GM12878 (cell line): Measurements from ENCODE around the gene NFKBIE. TPM values are rescaled to one million over a fixed set of nuclear protein-coding genes. Genes with fewer than 3 reads are reported as not detected.

Experiments used
- ATAC-seq: fragments of 200-7000 bp; cut with Tn5 transposase; 3 replicates; pipeline ENCODE4 v1.9.1; 2020; ENCODE audit warnings: mild to moderate bottlenecking, moderate library complexity
- BruUV-seq: library from RNA; stranded (reverse); fragments of 400-500 nt; replicated peaks from 2 replicates; lab custom pipeline; 2021; lab: Mats Ljungman, UMichigan
- CTCF ChIA-PET: fragments of 300-600 bp; sonication (Branson Sonifier 250); formaldehyde crosslinking; extraction: SDS; loops from one replicate; lab custom pipeline; 2021; ENCODE audit warnings: inconsistent platforms; lab: Yijun Ruan, JAX
- POLR2A ChIA-PET: fragments of 350-600 bp; formaldehyde crosslinking; extraction: SDS; loops from one replicate; lab custom pipeline; 2021; ENCODE audit warnings: inconsistent platforms; lab: Charles Lee
- RAD21 ChIA-PET: fragments of 300-600 bp; sonication (Branson Sonifier 250); formaldehyde crosslinking; loops from one replicate; lab custom pipeline; 2023; ENCODE audit warnings: antibody characterized with exemption; ENCODE audit not compliant: unreplicated experiment; lab: Charles Lee
- SMC1A ChIA-PET: fragments of 300-600 bp; sonication (Branson Sonifier 250); formaldehyde crosslinking; loops from one replicate; lab custom pipeline; 2023; ENCODE audit not compliant: unreplicated experiment, uncharacterized antibody; lab: Charles Lee
- DNase-seq: peaks from one replicate; pipeline ENCODE4 v3.0.0-alpha.2; 2011; ENCODE audit warnings: low read depth, low spot score
- FAIRE-seq: peaks from 3 replicates; lab custom pipeline; 2011; peaks lifted over from hg19 to GRCh38; lab: Jason Lieb, UNC
- H2AFZ ChIP-seq: 2 replicates; pipeline ENCODE4 v1.6.0; 2011; ENCODE audit warnings: low read depth, low read length, control low read depth; ENCODE audit not compliant: control insufficient read depth
- H3K27ac ChIP-seq: 2 replicates; pipeline ENCODE4 v1.5.1; 2011; ENCODE audit warnings: control low read depth; ENCODE audit not compliant: control insufficient read depth, insufficient read depth
- H3K27me3 ChIP-seq, 2 experiments: replicated peaks in 1 of 2; 2 replicates each; pipeline versions ENCODE4 v1.6.0 to v1.6.1; 2011; ENCODE audit warnings: low read length in 1 of 2; ENCODE audit not compliant: control insufficient read depth in 2 of 2, insufficient read depth in 2 of 2
- H3K36me3 ChIP-seq, 2 experiments: 2 replicates each; pipeline ENCODE4 v1.5.1; 2011; ENCODE audit warnings: low read length in 1 of 2; ENCODE audit not compliant: control insufficient read depth in 2 of 2, insufficient read depth in 2 of 2
- H3K4me1 ChIP-seq: 2 replicates; pipeline ENCODE4 v1.6.1; 2011; ENCODE audit warnings: mild to moderate bottlenecking, low read length, moderate library complexity, mixed read lengths; ENCODE audit not compliant: control insufficient read depth, insufficient read depth
- H3K4me2 ChIP-seq: 2 replicates; pipeline ENCODE4 v1.6.0; 2011; ENCODE audit warnings: control low read depth; ENCODE audit not compliant: control insufficient read depth, insufficient read depth
- H3K4me3 ChIP-seq: fragments of 200-600 bp; sonication (generic); 2 replicates; pipeline ENCODE4 v1.5.1; 2016
- H3K79me2 ChIP-seq: 2 replicates; pipeline ENCODE4 v1.6.0; 2011; ENCODE audit warnings: low read length; ENCODE audit not compliant: control insufficient read depth, insufficient read depth
- H3K9ac ChIP-seq: 2 replicates; pipeline ENCODE4 v1.8.0; 2011; ENCODE audit warnings: low read length, control low read depth, mixed read lengths; ENCODE audit not compliant: control insufficient read depth, insufficient read depth
- H3K9me3 ChIP-seq: replicated peaks from 3 replicates; pipeline ENCODE4 v1.5.1; 2011; ENCODE audit warnings: mild to moderate bottlenecking, low read length; ENCODE audit not compliant: control insufficient read depth, insufficient read depth
- H4K20me1 ChIP-seq: 2 replicates; pipeline ENCODE4 v1.6.0; 2011; ENCODE audit not compliant: control insufficient read depth, insufficient read depth
- ATF3 ChIP-seq: IDR thresholded peaks from 2 replicates; pipeline ENCODE4 v1.6.1; 2011; ENCODE audit warnings: low read depth, mild to moderate bottlenecking, low read length, moderate library complexity, borderline replicate concordance; ENCODE audit errors: extremely low read depth
- CREM ChIP-seq: IDR thresholded peaks from 2 replicates; pipeline ENCODE4 v1.6.1; 2014; ENCODE audit warnings: antibody characterized with exemption, low read depth
- FOS ChIP-seq: IDR thresholded peaks from 3 replicates; pipeline ENCODE4 v1.6.1; 2011; ENCODE audit warnings: borderline replicate concordance; ENCODE audit not compliant: insufficient read length; ENCODE audit errors: extremely low read depth
- JUND ChIP-seq: IDR thresholded peaks from 2 replicates; pipeline ENCODE4 v1.6.1; 2012; ENCODE audit warnings: low read depth, mild to moderate bottlenecking, low read length, improper control_type of control experiment, moderate library complexity
- KLF5 ChIP-seq: fragments of 450-650 bp; IDR thresholded peaks from 2 replicates; pipeline ENCODE4 v1.6.1; 2014; ENCODE audit warnings: mild to moderate bottlenecking; ENCODE audit not compliant: partially characterized antibody
- MEF2A ChIP-seq: IDR thresholded peaks from 2 replicates; pipeline ENCODE4 v1.6.1; 2011; ENCODE audit warnings: low read depth, mild to moderate bottlenecking, low read length, moderate library complexity; ENCODE audit not compliant: insufficient read depth
- NR2C1 ChIP-seq: fragments of 450-650 bp; IDR thresholded peaks from 2 replicates; pipeline ENCODE4 v1.6.1; 2017; ENCODE audit warnings: antibody characterized with exemption, mild to moderate bottlenecking, moderate library complexity
- PAX5 ChIP-seq: IDR thresholded peaks from 2 replicates; pipeline ENCODE4 v1.6.1; 2011; ENCODE audit warnings: low read depth, low read length, borderline replicate concordance
- PML ChIP-seq: IDR thresholded peaks from 2 replicates; pipeline ENCODE4 v1.6.1; 2012; ENCODE audit warnings: low read length, inconsistent platforms
- RAD21 ChIP-seq: IDR thresholded peaks from 2 replicates; pipeline ENCODE4 v1.6.1; 2011; ENCODE audit warnings: mild to moderate bottlenecking, low read depth, low read length, moderate library complexity; ENCODE audit not compliant: insufficient read depth
- RB1 ChIP-seq: fragments of 450-650 bp; formaldehyde crosslinking; IDR thresholded peaks from 2 replicates; pipeline ENCODE4 v1.6.1; 2017; ENCODE audit warnings: mild to moderate bottlenecking, borderline replicate concordance
- RFX5 ChIP-seq: IDR thresholded peaks from 2 replicates; pipeline ENCODE4 v1.6.1; 2011; ENCODE audit warnings: low read depth, low read length, improper control_type of control experiment
- SREBF1 ChIP-seq: IDR thresholded peaks from 2 replicates; pipeline ENCODE4 v1.6.1; 2012; ENCODE audit warnings: mild to moderate bottlenecking, low read length
- SUPT20H ChIP-seq: IDR thresholded peaks from 2 replicates; pipeline ENCODE4 v1.6.1; 2011; ENCODE audit warnings: low read depth, mild to moderate bottlenecking, low read length, moderate library complexity, borderline replicate concordance; ENCODE audit not compliant: control insufficient read depth
- TARDBP ChIP-seq: IDR thresholded peaks from 2 replicates; pipeline ENCODE4 v1.6.1; 2016; ENCODE audit warnings: borderline replicate concordance
- TBL1XR1 ChIP-seq: IDR thresholded peaks from 2 replicates; pipeline ENCODE4 v1.6.1; 2012; ENCODE audit warnings: low read depth, low read length, improper control_type of control experiment
- WGBS: methylation state at CpG from one replicate; pipeline ENCODE4 v1.1.6; 2016; ENCODE audit warnings: low lambda C conversion rate; ENCODE audit not compliant: insufficient replicate concordance, insufficient coverage; ENCODE audit errors: missing lambda C conversion rate; 5-methylcytosine and 5-hydroxymethylcytosine counted together
- in situ Hi-C: fragments of 300-500 bp; cut with MboI; formaldehyde crosslinking; loops from 9 replicates; pipeline ENCODE4 v1.14.3; 2018; ENCODE audit warnings: mixed read lengths
- intact Hi-C: fragments of 100-400 bp; cut with micrococcal nuclease; formaldehyde crosslinking; loops from one replicate; pipeline ENCODE4 v1.14.2; 2022; ENCODE audit not compliant: unreplicated experiment
- microRNA counts: library from miRNA; unstranded; fragments of <30 nt; microRNA quantifications from one replicate; lab custom pipeline; 2016
- polyA plus RNA-seq, 11 experiments: library from polyadenylated mRNA; depleted of rRNA in 4 of 11; unstranded in 6 of 11; stranded (reverse) in 5 of 11; fragments of >200 nt; fragmentation: Nextera tagmentation in 4 of 11; fragmentation: Illumina TruSeq in 1 of 11; extraction: Ambion mirVana in 4 of 11; extraction: Trizol in 1 of 11; gene quantifications; 1 replicate in 1 of 11; 2 replicates in 10 of 11; pipeline versions ENCODE4 v1.2.1 to v1.2.3, GENCODE V29; 2011 to 2016; ENCODE audit warnings: inconsistent platforms in 2 of 11, missing spikeins in 2 of 11, low read depth in 1 of 11
- small RNA-seq: library from RNA; depleted of rRNA; stranded (forward); fragments of <200 nt; gene quantifications from one replicate; pipeline ENCODE3, GENCODE V24; 2014
- total RNA-seq, 4 experiments: library from RNA; depleted of rRNA in 3 of 4; stranded (reverse); fragments of >200 nt in 3 of 4; fragmentation: Illumina TruSeq in 1 of 4; extraction: Trizol in 1 of 4; gene quantifications; 2 replicates each; pipeline versions ENCODE4 v1.2.1 to v1.2.3, GENCODE V29; 2013 to 2021

Gene NFKBIE
- total and polyA plus RNA-seq, 10 of the 15 experiments (the other 5 are each of a cell fraction or from before 2014, with no cell fraction given) = 10.4 to 106 (median 38.8) TPM

- TF ChIP-seq FOS = no peak
- no peak for TF ChIP-seq CREM
- no peak for TF ChIP-seq ATF3
- TF ChIP-seq SUPT20H = no peak
Measured at GRCh38 chr6:44214307-44214706, 51.0 kb downstream of the NFKBIE start (continued).

- RAD21 ChIA-PET = no interaction called here
- DNase-seq = no peak
- Histone ChIP-seq H3K4me2 (no peak overlapping the region), H3K27ac (no peak overlapping the region), H3K9ac (no peak overlapping the region), H4K20me1 (no peaks in the 10 kb centered on the region), H3K4me3 (no peak overlapping the region), H3K9me3 (no peaks in the 10 kb centered on the region), H3K4me1 (no peaks in the 10 kb centered on the region), H3K36me3 (no peaks in the 10 kb centered on the region), H2AFZ (no peak overlapping the region), H3K79me2 (no peaks in the 10 kb centered on the region), H3K27me3 (no peaks in the 10 kb centered on the region)
- POLR2A ChIA-PET = no interaction called here
- intact Hi-C loops = no loop called here
- in situ Hi-C loops = no loop called here
- no peak for ATAC-seq
- no peak for TF ChIP-seq MEF2A
- TF ChIP-seq JUND = no peak
- no peak for TF ChIP-seq PAX5
- no peak for TF ChIP-seq TARDBP
- TF ChIP-seq RB1 = no peak
- no peak for TF ChIP-seq KLF5
- no peak for TF ChIP-seq PML
- TF ChIP-seq RAD21 = no peak
- TF ChIP-seq SREBF1 = no peak
- TF ChIP-seq RFX5 = no peak
- TF ChIP-seq NR2C1 = no peak
- no peak for TF ChIP-seq TBL1XR1
- no TSS peak for BruUV-seq
- CTCF ChIA-PET = interaction anchor here (1.0 to 1.6 kb wide), 3 partner anchors 12 to 114 kb away, joined by 3 to 4 read pairs (median 3); partner anchors contain the start of gene SLC29A1
- FAIRE-seq = peak; percentile 31
- WGBS = 0% methylated on average over 1 of the region's 3 CpGs
- SMC1A ChIA-PET = interaction anchor here (1.0 to 1.2 kb wide), 2 partner anchors 12 to 16 kb away, joined by 3 read pairs; partner anchors contain the start of gene SLC29A1
Measured at GRCh38 chr6:44211284-44211683, 54.1 kb downstream of the NFKBIE start.

MicroRNA genes within 50 kb of the gene (microRNA counts, 767-probe panel; counts per million panel counts)
- 1,512 counts per million, percentile 58 among the panel's probes with 10 or more counts for microRNA hsa-miR-4647 (lab: Ali Mortazavi, UCI)

Small RNA genes lying within 50 kb of the gene (small RNA-seq; reads per million reads assigned to genes)
- not detected for gene RN7SL811P

Other genes with a start within 250 kb of the NFKBIE start
Only the 7 nearest of the 11 such genes appear.
- gene MYMX, start 48.6 kb downstream of the NFKBIE start, total RNA-seq (2014; rRNA removed) = 0.16 TPM in 1 of 2 replicates, not detected in the other
- gene MYMX, start 48.6 kb downstream of the NFKBIE start, total RNA-seq (2014; rRNA removed; fragmentation: Illumina TruSeq; extraction: Trizol) = not detected in 2 replicates
- gene MYMX, start 48.6 kb downstream of the NFKBIE start, total RNA-seq (2021) = not detected in 2 replicates
- gene MYMX, start 48.6 kb downstream of the NFKBIE start, polyA plus RNA-seq (2011; rRNA removed) = not detected in 2 replicates
- not detected in 2 replicates for gene MYMX, start 48.6 kb downstream of the NFKBIE start, polyA plus RNA-seq (2014; fragmentation: Illumina TruSeq; extraction: Trizol)
- gene MYMX, start 48.6 kb downstream of the NFKBIE start, polyA plus RNA-seq (2014; fragmentation: Nextera tagmentation; extraction: Ambion mirVana) = not detected
- gene MYMX, start 48.6 kb downstream of the NFKBIE start, polyA plus RNA-seq (2014; rRNA removed) = 0.18 TPM in 1 of 2 replicates, not detected in the other
- not detected for gene MYMX, start 48.6 kb downstream of the NFKBIE start, polyA plus RNA-seq (2016; fragmentation: Nextera tagmentation; extraction: Ambion mirVana)
- gene SLC29A1, start 42.0 kb downstream of the NFKBIE start, total RNA-seq (2014; rRNA removed) = 54.7 and 63.9 TPM in 2 replicates
- gene SLC29A1, start 42.0 kb downstream of the NFKBIE start, total RNA-seq (2014; rRNA removed; fragmentation: Illumina TruSeq; extraction: Trizol) = 33.2 and 34.6 TPM in 2 replicates
- gene SLC29A1, start 42.0 kb downstream of the NFKBIE start, total RNA-seq (2021) = 71.7 and 79.5 TPM in 2 replicates
- 64.1 and 132 TPM in 2 replicates for gene SLC29A1, start 42.0 kb downstream of the NFKBIE start, polyA plus RNA-seq (2011; rRNA removed)
- gene SLC29A1, start 42.0 kb downstream of the NFKBIE start, polyA plus RNA-seq (2014; fragmentation: Illumina TruSeq; extraction: Trizol) = 64.8 and 111 TPM in 2 replicates
- 10 to 100 TPM in 1 of 2 experiments, 1 to 10 TPM in 1; 10.0 to 15.7 TPM for gene SLC29A1, start 42.0 kb downstream of the NFKBIE start, polyA plus RNA-seq (2014; fragmentation: Nextera tagmentation; extraction: Ambion mirVana)
- gene SLC29A1, start 42.0 kb downstream of the NFKBIE start, polyA plus RNA-seq (2014; rRNA removed) = 120 and 121 TPM in 2 replicates
- 100 to 1,000 TPM; 107 to 111 TPM for gene SLC29A1, start 42.0 kb downstream of the NFKBIE start, polyA plus RNA-seq (2016; fragmentation: Nextera tagmentation; extraction: Ambion mirVana)
- gene HSP90AB1, start 18.4 kb downstream of the NFKBIE start, total RNA-seq (2014; rRNA removed) = 1,125 and 1,245 TPM in 2 replicates
- 1,212 and 1,260 TPM in 2 replicates for gene HSP90AB1, start 18.4 kb downstream of the NFKBIE start, total RNA-seq (2014; rRNA removed; fragmentation: Illumina TruSeq; extraction: Trizol)
- 1,166 and 1,167 TPM in 2 replicates for gene HSP90AB1, start 18.4 kb downstream of the NFKBIE start, total RNA-seq (2021)
- 1,290 and 1,505 TPM in 2 replicates for gene HSP90AB1, start 18.4 kb downstream of the NFKBIE start, polyA plus RNA-seq (2011; rRNA removed)
- 1,676 and 1,846 TPM in 2 replicates for gene HSP90AB1, start 18.4 kb downstream of the NFKBIE start, polyA plus RNA-seq (2014; fragmentation: Illumina TruSeq; extraction: Trizol)
- 1,000 to 10,000 TPM; 1,089 to 1,682 TPM for gene HSP90AB1, start 18.4 kb downstream of the NFKBIE start, polyA plus RNA-seq (2014; fragmentation: Nextera tagmentation; extraction: Ambion mirVana)
- 960 and 988 TPM in 2 replicates for gene HSP90AB1, start 18.4 kb downstream of the NFKBIE start, polyA plus RNA-seq (2014; rRNA removed)
- 1,000 to 10,000 TPM; 1,078 to 1,109 TPM for gene HSP90AB1, start 18.4 kb downstream of the NFKBIE start, polyA plus RNA-seq (2016; fragmentation: Nextera tagmentation; extraction: Ambion mirVana)
- 34.1 and 35.1 TPM in 2 replicates for gene SLC35B2, start 8.0 kb downstream of the NFKBIE start, total RNA-seq (2014; rRNA removed)
- gene SLC35B2, start 8.0 kb downstream of the NFKBIE start, total RNA-seq (2014; rRNA removed; fragmentation: Illumina TruSeq; extraction: Trizol) = 24.3 and 25.1 TPM in 2 replicates
- gene SLC35B2, start 8.0 kb downstream of the NFKBIE start, total RNA-seq (2021) = 33.5 and 35.8 TPM in 2 replicates
- gene SLC35B2, start 8.0 kb downstream of the NFKBIE start, polyA plus RNA-seq (2011; rRNA removed) = 19.7 and 32.2 TPM in 2 replicates
- gene SLC35B2, start 8.0 kb downstream of the NFKBIE start, polyA plus RNA-seq (2014; fragmentation: Illumina TruSeq; extraction: Trizol) = 23.9 and 35.2 TPM in 2 replicates
- gene SLC35B2, start 8.0 kb downstream of the NFKBIE start, polyA plus RNA-seq (2014; fragmentation: Nextera tagmentation; extraction: Ambion mirVana) = 10 to 100 TPM; 11.3 to 14.9 TPM
- 45.2 and 45.4 TPM in 2 replicates for gene SLC35B2, start 8.0 kb downstream of the NFKBIE start, polyA plus RNA-seq (2014; rRNA removed)
- 10 to 100 TPM; 39.5 to 40.8 TPM for gene SLC35B2, start 8.0 kb downstream of the NFKBIE start, polyA plus RNA-seq (2016; fragmentation: Nextera tagmentation; extraction: Ambion mirVana)
- under 0.01 TPM in 1 of 2 replicates, not detected in the other for gene TMEM151B, start 4.9 kb upstream of the NFKBIE start, total RNA-seq (2014; rRNA removed)
- not detected in 2 replicates for gene TMEM151B, start 4.9 kb upstream of the NFKBIE start, total RNA-seq (2014; rRNA removed; fragmentation: Illumina TruSeq; extraction: Trizol)
- gene TMEM151B, start 4.9 kb upstream of the NFKBIE start, total RNA-seq (2021) = not detected in 2 replicates
- gene TMEM151B, start 4.9 kb upstream of the NFKBIE start, polyA plus RNA-seq (2011; rRNA removed) = 0.13 and 0.19 TPM in 2 replicates
- gene TMEM151B, start 4.9 kb upstream of the NFKBIE start, polyA plus RNA-seq (2014; fragmentation: Illumina TruSeq; extraction: Trizol) = 0.04 TPM in 1 of 2 replicates, not detected in the other
- not detected for gene TMEM151B, start 4.9 kb upstream of the NFKBIE start, polyA plus RNA-seq (2014; fragmentation: Nextera tagmentation; extraction: Ambion mirVana)
- 0.01 and 0.08 TPM in 2 replicates for gene TMEM151B, start 4.9 kb upstream of the NFKBIE start, polyA plus RNA-seq (2014; rRNA removed)
- under 1 TPM in 1 of 2 experiments, not detected in 1; 0.05 TPM for gene TMEM151B, start 4.9 kb upstream of the NFKBIE start, polyA plus RNA-seq (2016; fragmentation: Nextera tagmentation; extraction: Ambion mirVana)
- 15.8 and 16.1 TPM in 2 replicates for gene AARS2, start 47.8 kb upstream of the NFKBIE start, total RNA-seq (2014; rRNA removed)
- 9.4 and 11.0 TPM in 2 replicates for gene AARS2, start 47.8 kb upstream of the NFKBIE start, total RNA-seq (2014; rRNA removed; fragmentation: Illumina TruSeq; extraction: Trizol)
- gene AARS2, start 47.8 kb upstream of the NFKBIE start, total RNA-seq (2021) = 16.0 and 18.3 TPM in 2 replicates
- 5.4 and 8.1 TPM in 2 replicates for gene AARS2, start 47.8 kb upstream of the NFKBIE start, polyA plus RNA-seq (2011; rRNA removed)
- gene AARS2, start 47.8 kb upstream of the NFKBIE start, polyA plus RNA-seq (2014; fragmentation: Illumina TruSeq; extraction: Trizol) = 4.8 and 7.5 TPM in 2 replicates
- gene AARS2, start 47.8 kb upstream of the NFKBIE start, polyA plus RNA-seq (2014; fragmentation: Nextera tagmentation; extraction: Ambion mirVana) = under 1 TPM; 0.71 to 0.75 TPM
- gene AARS2, start 47.8 kb upstream of the NFKBIE start, polyA plus RNA-seq (2014; rRNA removed) = 14.2 and 14.3 TPM in 2 replicates
- 10 to 100 TPM; 16.7 to 17.9 TPM for gene AARS2, start 47.8 kb upstream of the NFKBIE start, polyA plus RNA-seq (2016; fragmentation: Nextera tagmentation; extraction: Ambion mirVana)
- gene SPATS1, start 77.1 kb upstream of the NFKBIE start, total RNA-seq (2014; rRNA removed) = not detected in 2 replicates
- gene SPATS1, start 77.1 kb upstream of the NFKBIE start, total RNA-seq (2014; rRNA removed; fragmentation: Illumina TruSeq; extraction: Trizol) = not detected in 2 replicates
- not detected in 2 replicates for gene SPATS1, start 77.1 kb upstream of the NFKBIE start, total RNA-seq (2021)
- 0.12 TPM in 1 of 2 replicates, not detected in the other for gene SPATS1, start 77.1 kb upstream of the NFKBIE start, polyA plus RNA-seq (2011; rRNA removed)
- gene SPATS1, start 77.1 kb upstream of the NFKBIE start, polyA plus RNA-seq (2014; fragmentation: Illumina TruSeq; extraction: Trizol) = not detected in 2 replicates
- not detected for gene SPATS1, start 77.1 kb upstream of the NFKBIE start, polyA plus RNA-seq (2014; fragmentation: Nextera tagmentation; extraction: Ambion mirVana)
- not detected in 2 replicates for gene SPATS1, start 77.1 kb upstream of the NFKBIE start, polyA plus RNA-seq (2014; rRNA removed)
- gene SPATS1, start 77.1 kb upstream of the NFKBIE start, polyA plus RNA-seq (2016; fragmentation: Nextera tagmentation; extraction: Ambion mirVana) = not detected